ENCODE data around the gene NMT1. TPM values are rescaled to one million over a fixed set of nuclear protein-coding genes. Genes with fewer than 3 reads are reported as not detected.

NMT1 gene
- total RNA-seq (2021) (103 and 132 TPM in 2 replicates), Bru-seq, nascent RNA (percentile 83 among the genes with signal in this experiment), BruChase-seq, experiment 1, labeled RNA remaining after a 2-hour chase (percentile 77 among the genes with signal in this experiment), BruChase-seq, experiment 2, labeled RNA remaining after a 6-hour chase (percentile 92 among the genes with signal in this experiment)
- long read RNA-seq, full-length matches to known transcripts = 88 of 140 reads
- long read RNA-seq, partial matches to known transcripts = 18 of 140 reads
- long read RNA-seq, other reads (novel, unspliced or antisense) = 34 of 140 reads

DNA sequence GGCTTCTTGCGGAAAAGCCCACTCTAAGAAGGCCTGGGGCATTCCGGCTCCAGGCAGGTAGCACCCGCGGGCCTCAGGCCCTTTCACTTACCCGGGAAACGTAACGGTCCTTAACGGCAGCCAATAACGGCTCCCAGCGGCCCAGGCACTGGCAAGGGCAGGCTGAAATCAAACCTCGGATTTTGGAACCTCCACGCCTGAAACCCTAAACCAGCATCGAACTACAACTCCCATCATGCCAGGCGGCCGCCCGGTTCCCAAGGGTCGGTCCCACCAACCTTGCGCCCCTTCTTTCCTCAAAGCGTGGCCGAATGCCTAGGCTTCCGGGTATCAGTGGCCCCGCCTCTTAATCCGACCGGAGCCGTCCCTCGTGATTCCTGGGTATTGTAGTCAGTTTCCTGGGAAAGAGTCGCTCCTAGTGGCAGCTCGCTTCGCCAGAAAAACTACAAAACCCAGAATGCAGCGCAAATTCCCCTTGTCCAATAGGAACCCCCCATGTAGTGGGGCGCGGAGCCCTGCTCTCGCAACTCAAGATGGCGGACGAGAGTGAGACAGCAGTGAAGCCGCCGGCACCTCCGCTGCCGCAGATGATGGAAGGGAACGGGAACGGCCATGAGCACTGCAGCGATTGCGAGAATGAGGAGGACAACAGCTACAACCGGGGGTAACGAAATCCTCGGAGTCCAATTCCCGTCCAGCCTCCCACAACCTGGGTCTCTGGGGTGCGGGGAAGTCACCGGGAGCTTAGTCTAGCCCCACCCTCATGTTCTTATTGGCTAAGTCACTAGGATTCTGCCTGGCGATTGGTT, at the start of gene NMT1:
TSS of gene NMT1 (plus strand) at position 521 of the 809 bp plus-strand sequence. CDS start at position 534, 13 bp downstream.
- Histone ChIP-seq H3K9me3 (ENCODE audit: insufficient read depth, low read depth) (no peaks in the 10 kb centered on the region), H2AFZ (peak within 1 kb of the TSS; percentile 95), H4K20me1 (ENCODE audit: insufficient read depth) (peaks cover 16% of the 10 kb centered on the region), H3K9me2 (ENCODE audit: insufficient read depth) (no peaks in the 10 kb centered on the region), H3K27me3 (ENCODE audit: insufficient read depth, low read depth) (no peaks in the 10 kb centered on the region), H3K4me3 (peak within 1 kb of the TSS; percentile 88), H3K4me2 (peak within 1 kb of the TSS; percentile 94), H3K79me2 (ENCODE audit: low read depth) (peaks cover 67% of the 10 kb centered on the region), H3F3A (ENCODE audit: insufficient read depth, low read depth) (peaks cover 10% of the 10 kb centered on the region; the same call in 1 of the 2 replicates), H3K4me1 (replicated peaks; ENCODE audit: insufficient read depth) (peaks cover 22% of the 10 kb centered on the region), H3K27ac (peak within 1 kb of the TSS; percentile 72), H3K36me3 (ENCODE audit: low read depth) (no peaks in the 10 kb centered on the region)
- peak; percentile 94 to 97 for DNase-seq
- no TSS peak for BruUV-seq (replicated peaks)
- CTCF ChIA-PET = interaction anchor here (0.7 kb wide), 1 partner anchor 51 kb away, joined by 3 read pairs; no protein-coding TSS in a partner anchor
- intact Hi-C loops (cut with micrococcal nuclease; ENCODE audit: unreplicated experiment) = no loop called here
- POLR2A ChIA-PET (ENCODE audit: unreplicated experiment) = interaction anchor here (0.5 to 1.0 kb wide), 7 partner anchors 10 to 315 kb away, joined by 3 to 9 read pairs (median 5); partner anchors contain the start of gene DCAKD
- no peak for TF ChIP-seq EZH2 (IDR thresholded peaks at IDR 0.05; ENCODE audit: low read depth)
- TF ChIP-seq, protein P1, sequence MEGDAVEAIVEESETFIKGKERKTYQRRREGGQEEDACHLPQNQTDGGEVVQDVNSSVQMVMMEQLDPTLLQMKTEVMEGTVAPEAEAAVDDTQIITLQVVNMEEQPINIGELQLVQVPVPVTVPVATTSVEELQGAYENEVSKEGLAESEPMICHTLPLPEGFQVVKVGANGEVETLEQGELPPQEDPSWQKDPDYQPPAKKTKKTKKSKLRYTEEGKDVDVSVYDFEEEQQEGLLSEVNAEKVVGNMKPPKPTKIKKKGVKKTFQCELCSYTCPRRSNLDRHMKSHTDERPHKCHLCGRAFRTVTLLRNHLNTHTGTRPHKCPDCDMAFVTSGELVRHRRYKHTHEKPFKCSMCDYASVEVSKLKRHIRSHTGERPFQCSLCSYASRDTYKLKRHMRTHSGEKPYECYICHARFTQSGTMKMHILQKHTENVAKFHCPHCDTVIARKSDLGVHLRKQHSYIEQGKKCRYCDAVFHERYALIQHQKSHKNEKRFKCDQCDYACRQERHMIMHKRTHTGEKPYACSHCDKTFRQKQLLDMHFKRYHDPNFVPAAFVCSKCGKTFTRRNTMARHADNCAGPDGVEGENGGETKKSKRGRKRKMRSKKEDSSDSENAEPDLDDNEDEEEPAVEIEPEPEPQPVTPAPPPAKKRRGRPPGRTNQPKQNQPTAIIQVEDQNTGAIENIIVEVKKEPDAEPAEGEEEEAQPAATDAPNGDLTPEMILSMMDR (conservative IDR thresholded peaks at IDR 0.05) = no peak

DNA sequence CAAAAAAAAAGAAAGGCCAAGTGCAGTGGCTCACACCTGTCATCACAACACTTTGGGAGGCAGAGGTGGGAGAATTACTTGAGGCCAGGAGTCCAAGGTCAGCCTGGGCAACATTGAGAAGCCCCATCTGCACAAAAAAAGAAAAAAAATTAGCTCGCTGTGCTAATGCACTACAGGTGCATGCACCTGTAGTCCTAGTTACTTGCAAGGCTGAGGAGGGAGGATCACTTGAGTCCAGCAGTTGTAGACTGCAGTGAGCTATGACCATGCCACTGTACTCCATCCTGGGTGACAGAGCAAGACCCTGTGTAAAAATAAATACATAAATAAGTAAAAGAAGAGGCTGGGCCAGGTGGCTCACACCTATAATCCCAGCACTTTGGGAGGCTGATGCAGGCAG, 49.4 kb upstream of the NMT1 start:
- no TSS peak for BruUV-seq (replicated peaks)

More for the DNA sequence above, 49.4 kb upstream of the NMT1 start:
- Histone ChIP-seq H3K4me1 (replicated peaks; ENCODE audit: insufficient read depth) (no peaks in the 10 kb centered on the region), H2AFZ (no peak overlapping the region), H3K9me2 (ENCODE audit: insufficient read depth) (no peaks in the 10 kb centered on the region), H3K9me3 (ENCODE audit: insufficient read depth, low read depth) (no peaks in the 10 kb centered on the region), H3K4me3 (no peak overlapping the region), H3K27me3 (ENCODE audit: insufficient read depth, low read depth) (no peaks in the 10 kb centered on the region), H3K27ac (no peak overlapping the region), H3K36me3 (ENCODE audit: low read depth) (no peaks in the 10 kb centered on the region), H3K79me2 (ENCODE audit: low read depth) (no peaks in the 10 kb centered on the region), H3F3A (ENCODE audit: insufficient read depth, low read depth) (peaks cover 11% of the 10 kb centered on the region), H4K20me1 (ENCODE audit: insufficient read depth) (no peaks in the 10 kb centered on the region), H3K4me2 (no peak overlapping the region)
- TF ChIP-seq, protein P1 (conservative IDR thresholded peaks at IDR 0.05) = no peak
- TF ChIP-seq EZH2 (IDR thresholded peaks at IDR 0.05; ENCODE audit: low read depth) = no peak
- ChIA-PET POLR2A (ENCODE audit: unreplicated experiment) (no interaction called here), CTCF (interaction anchor here (0.5 kb wide), 1 partner anchor 147 kb away, joined by 3 read pairs; no protein-coding TSS in a partner anchor)
- intact Hi-C loops (cut with micrococcal nuclease; ENCODE audit: unreplicated experiment) = no loop called here
- DNase-seq = no peak
